DND-41 (cell line): Measurements from ENCODE around the gene TCF7L2.

ENCODE experiments used
- ATAC-seq: fragments of 200-7000 bp; cut with Tn5 transposase; 3 replicates; pipeline ENCODE4 v1.9.1; 2021; ENCODE audit warnings: low read depth; ENCODE audit not compliant: insufficient read depth
- DNase-seq: peaks from one replicate; pipeline ENCODE4 v3.0.0-alpha.2; 2020
- H2AFZ ChIP-seq: 2 replicates; pipeline ENCODE4 v1.6.0; 2012; ENCODE audit warnings: low read depth, low read length
- H3K27ac ChIP-seq: 2 replicates; pipeline ENCODE4 v1.5.1; 2012; ENCODE audit warnings: low read length, inconsistent platforms
- H3K27me3 ChIP-seq: fragments of 200-600 bp; sonication (generic); 2 replicates; pipeline ENCODE4 v1.6.0; 2012; ENCODE audit warnings: low read length, mild to moderate bottlenecking, inconsistent platforms; ENCODE audit not compliant: insufficient read depth, poor library complexity
- H3K36me3 ChIP-seq: 2 replicates; pipeline ENCODE4 v1.5.1; 2012; ENCODE audit warnings: low read length, inconsistent platforms; ENCODE audit not compliant: insufficient read depth
- H3K4me1 ChIP-seq: 2 replicates; pipeline ENCODE4 v1.5.1; 2012; ENCODE audit warnings: mild to moderate bottlenecking, low read length; ENCODE audit not compliant: insufficient read depth
- H3K4me2 ChIP-seq: 2 replicates; pipeline ENCODE4 v1.6.0; 2012; ENCODE audit warnings: mild to moderate bottlenecking, moderate library complexity, low read length, inconsistent platforms; ENCODE audit not compliant: insufficient read depth
- H3K4me3 ChIP-seq, 2 experiments: fragments of 200-600 bp in 1 of 2; shearing (Covaris generic) in 1 of 2; 2 replicates each; pipeline ENCODE4 v1.5.1; 2012 to 2016; ENCODE audit warnings: inconsistent platforms in 2 of 2, low read length in 2 of 2, mild to moderate bottlenecking in 2 of 2, low read depth in 1 of 2, moderate library complexity in 1 of 2
- H3K79me2 ChIP-seq: 2 replicates; pipeline ENCODE4 v1.6.0; 2012; ENCODE audit warnings: low read length, inconsistent platforms; ENCODE audit not compliant: insufficient read depth
- H3K9ac ChIP-seq: 2 replicates; pipeline ENCODE4 v1.6.0; 2012; ENCODE audit warnings: low read depth, mild to moderate bottlenecking, inconsistent platforms, low read length, moderate library complexity
- H3K9me3 ChIP-seq: 2 replicates; pipeline ENCODE4 v1.5.1; 2012; ENCODE audit warnings: low read length, moderate library complexity, mild to moderate bottlenecking, inconsistent platforms; ENCODE audit not compliant: insufficient read depth, severe bottlenecking
- H4K20me1 ChIP-seq: 2 replicates; pipeline ENCODE4 v1.6.0; 2012; ENCODE audit warnings: low read length; ENCODE audit not compliant: insufficient read depth
- CTCF ChIP-seq: IDR thresholded peaks from 2 replicates; pipeline ENCODE4 v1.5.1; 2012; ENCODE audit warnings: borderline replicate concordance, low read length, moderate library complexity, mild to moderate bottlenecking; ENCODE audit not compliant: poor library complexity, severe bottlenecking; ENCODE audit errors: extremely low read depth
- EZH2 ChIP-seq: IDR thresholded peaks from 3 replicates; pipeline ENCODE4 v1.6.1; 2012; ENCODE audit warnings: borderline replicate concordance, low read depth, mild to moderate bottlenecking, moderate library complexity, low read length, inconsistent platforms; ENCODE audit not compliant: severe bottlenecking

The TCF7L2 gene

GRCh38 chr10:113153493-113154102 lies 203.6 kb downstream of the TCF7L2 start:
- no peak overlapping the region for H3K4me2 ChIP-seq
- peaks cover 91% of the 10 kb centered on the region for H3K36me3 ChIP-seq

DNA sequence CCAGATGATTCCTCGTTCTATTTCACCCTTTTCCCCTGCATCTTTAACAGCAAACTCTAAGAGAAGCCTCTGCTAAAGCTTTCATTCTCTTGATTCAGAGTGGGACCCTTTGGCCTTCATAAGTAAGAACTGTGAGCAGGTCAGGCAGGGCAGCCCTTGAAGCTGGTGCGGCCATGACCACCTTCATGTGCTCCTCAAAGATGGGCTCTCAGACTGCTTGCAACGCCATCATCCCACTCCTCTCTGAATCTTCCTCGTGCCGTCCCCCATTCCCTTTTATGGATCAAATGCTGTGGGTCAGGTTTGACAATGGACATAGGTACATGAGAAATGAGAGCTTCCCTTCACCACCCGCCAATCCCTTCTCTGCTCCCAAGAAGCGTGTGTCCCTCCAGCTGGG lies 207.4 kb downstream of the TCF7L2 start:
- Histone ChIP-seq H3K36me3 (peaks cover 76% of the 10 kb centered on the region), H3K27me3 (no peaks in the 10 kb centered on the region), H4K20me1 (0 out of 2 replicates have a peak, but pooled peaks cover 4% of the 10 kb centered on the region), H3K27ac (no peak overlapping the region), H3K4me3 (no peak overlapping the region), H3K9ac (no peak overlapping the region), H3K4me2 (no peak overlapping the region), H3K4me1 (no peaks in the 10 kb centered on the region), H2AFZ (no peak overlapping the region), H3K9me3 (no peaks in the 10 kb centered on the region), H3K79me2 (no peaks in the 10 kb centered on the region)
- ATAC-seq (no peak), DNase-seq (no peak)
- no peak for TF ChIP-seq CTCF
- TF ChIP-seq EZH2: no peak

More at GRCh38 chr10:113153493-113154102, 203.6 kb downstream of the TCF7L2 start:
- Histone ChIP-seq H2AFZ (no peak overlapping the region), H4K20me1 (no peaks in the 10 kb centered on the region), H3K27me3 (no peaks in the 10 kb centered on the region), H3K4me3 (no peak overlapping the region), H3K27ac (no peak overlapping the region), H3K4me1 (no peaks in the 10 kb centered on the region), H3K79me2 (no peaks in the 10 kb centered on the region), H3K9me3 (no peaks in the 10 kb centered on the region), H3K9ac (no peak overlapping the region)
- TF ChIP-seq EZH2: no peak
- TF ChIP-seq CTCF: no peak
- ATAC-seq: no peak
- no peak for DNase-seq

GRCh38 chr10:113158183-113158582 lies 208.1 kb downstream of the TCF7L2 start:
- no peak for ATAC-seq
- H3K9ac ChIP-seq: no peak overlapping the region

More at GRCh38 chr10:113158183-113158582, 208.1 kb downstream of the TCF7L2 start:
- Histone ChIP-seq H3K27me3 (no peaks in the 10 kb centered on the region), H4K20me1 (0 out of 2 replicates have a peak, but pooled peaks cover 4% of the 10 kb centered on the region), H3K4me3 (no peak overlapping the region), H3K4me2 (no peak overlapping the region), H3K36me3 (peaks cover 68% of the 10 kb centered on the region), H3K4me1 (no peaks in the 10 kb centered on the region), H3K27ac (no peak overlapping the region), H2AFZ (no peak overlapping the region), H3K9me3 (no peaks in the 10 kb centered on the region), H3K79me2 (no peaks in the 10 kb centered on the region)
- TF ChIP-seq EZH2 (no peak), CTCF (no peak)
- DNase-seq: no peak
